A673 (cell line): ENCODE data around the gene ARL4D. TPM values are rescaled to one million over a fixed set of nuclear protein-coding genes. Genes with fewer than 3 reads are reported as not detected.
"Not testable (repeated sequence)": the region's sequence is repeated elsewhere in the genome, so short reads cannot be mapped to it uniquely, and the experiment has no call there.

Experiments
- BruUV-seq: library from RNA; stranded (reverse); fragments of 400-500 nt; replicated peaks from 2 replicates; lab custom pipeline; 2021; lab: Mats Ljungman, UMichigan
- CTCF ChIA-PET: fragments of 300-600 bp; sonication (Branson Sonifier 250); formaldehyde crosslinking; loops from one replicate; lab custom pipeline; 2022; ENCODE audit warnings: antibody characterized with exemption; lab: Charles Lee
- POLR2A ChIA-PET: fragments of 300-600 bp; sonication (Branson Sonifier 250); formaldehyde crosslinking; loops from one replicate; lab custom pipeline; 2022; ENCODE audit warnings: antibody characterized with exemption; ENCODE audit not compliant: low non-redundant PET; lab: Charles Lee
- DNase-seq: peaks from one replicate; pipeline ENCODE4 v3.0.0-alpha.2; 2015; ENCODE audit warnings: low spot score
- H3K27ac ChIP-seq: fragments of 200-600 bp; sonication (generic); 2 replicates; pipeline ENCODE4 v1.5.1; 2016; ENCODE audit warnings: mixed run types, low read depth, mild to moderate bottlenecking, mixed read lengths, antibody characterized with exemption, low read length; ENCODE audit not compliant: poor library complexity, severe bottlenecking
- H3K27me3 ChIP-seq: fragments of 200-600 bp; sonication (generic); replicated peaks from 2 replicates; pipeline ENCODE4 v1.6.1; 2017; ENCODE audit warnings: mixed run types, low read depth, mild to moderate bottlenecking, mixed read lengths, antibody characterized with exemption, low read length; ENCODE audit not compliant: insufficient read depth, poor library complexity
- H3K36me3 ChIP-seq: fragments of 200-600 bp; sonication (generic); 2 replicates; pipeline ENCODE4 v1.6.1; 2016; ENCODE audit warnings: mixed run types, mild to moderate bottlenecking, mixed read lengths, antibody characterized with exemption, low read length; ENCODE audit not compliant: insufficient read depth, poor library complexity, severe bottlenecking
- H3K4me1 ChIP-seq: fragments of 200-600 bp; sonication (generic); 2 replicates; pipeline ENCODE4 v1.6.1; 2017; ENCODE audit warnings: mixed run types, mild to moderate bottlenecking, mixed read lengths, antibody characterized with exemption, low read length; ENCODE audit not compliant: insufficient read depth, poor library complexity, severe bottlenecking
- H3K4me3 ChIP-seq: fragments of 200-600 bp; sonication (generic); 2 replicates; pipeline ENCODE4 v1.5.1; 2016; ENCODE audit warnings: low read depth, mixed run types, mild to moderate bottlenecking, mixed read lengths, low read length; ENCODE audit not compliant: poor library complexity, severe bottlenecking
- H3K9me3 ChIP-seq: fragments of 200-600 bp; sonication (generic); 2 replicates; pipeline ENCODE4 v1.6.1; 2016; ENCODE audit warnings: mixed run types, low read depth, mild to moderate bottlenecking, mixed read lengths, antibody characterized with exemption, low read length; ENCODE audit not compliant: poor library complexity, severe bottlenecking
- CTCF ChIP-seq: fragments of 300-800, 200-600 bp; sonication (generic); conservative IDR thresholded peaks from 2 replicates; pipeline ENCODE4 v1.5.1; 2017; ENCODE audit warnings: low read depth, mild to moderate bottlenecking, antibody characterized with exemption, low read length, moderate library complexity, mixed read lengths
- EZH2 ChIP-seq: fragments of 200-600 bp; sonication (generic); IDR thresholded peaks from 2 replicates; pipeline ENCODE4 v1.6.1; 2017; ENCODE audit warnings: borderline replicate concordance, low read depth, mild to moderate bottlenecking, mixed read lengths, antibody characterized with exemption, low read length; ENCODE audit not compliant: poor library complexity, severe bottlenecking
- intact Hi-C: fragments of 100-400 bp; cut with micrococcal nuclease; formaldehyde crosslinking; loops from one replicate; pipeline ENCODE4 v1.10.0; 2022; ENCODE audit not compliant: unreplicated experiment
- total RNA-seq: library from RNA; stranded (reverse); gene quantifications from 2 replicates; pipeline ENCODE4 v1.2.3, GENCODE V29; 2021

ARL4D gene
- total RNA-seq, 1 experiment from 2014 or later: 4.3 TPM

DNA sequence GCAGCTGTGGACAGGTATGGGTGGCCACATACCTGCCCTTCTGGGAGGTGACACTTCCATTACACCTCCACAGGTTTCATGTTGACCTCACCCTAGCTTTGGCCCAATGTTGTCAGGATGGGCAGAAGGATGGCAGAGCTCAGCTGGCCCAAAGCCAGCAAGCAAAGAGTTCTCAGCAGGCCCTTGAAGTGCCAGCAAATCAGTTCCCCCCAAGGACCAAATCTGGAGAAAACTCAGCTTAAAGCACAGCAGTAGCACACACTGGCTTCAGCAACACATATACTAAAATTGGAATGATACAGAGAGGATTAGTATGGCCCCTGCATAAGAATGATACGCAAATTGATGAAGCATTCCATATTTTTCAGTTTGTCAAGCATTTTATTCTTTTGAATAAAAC lies 13.4 kb downstream of the ARL4D start:
- Histone ChIP-seq H3K27ac (peak overlapping the region; percentile 37), H3K4me1 (peaks cover 27% of the 10 kb centered on the region), H3K36me3 (no peaks in the 10 kb centered on the region), H3K4me3 (no peak overlapping the region), H3K27me3 (no peaks in the 10 kb centered on the region), H3K9me3 (no peaks in the 10 kb centered on the region)
- BruUV-seq: no TSS peak
- intact Hi-C loops: no loop called here
- no peak for DNase-seq
- TF ChIP-seq CTCF (no peak), EZH2 (no peak)
- CTCF ChIA-PET: no interaction called here
- POLR2A ChIA-PET: no interaction called here

DNA sequence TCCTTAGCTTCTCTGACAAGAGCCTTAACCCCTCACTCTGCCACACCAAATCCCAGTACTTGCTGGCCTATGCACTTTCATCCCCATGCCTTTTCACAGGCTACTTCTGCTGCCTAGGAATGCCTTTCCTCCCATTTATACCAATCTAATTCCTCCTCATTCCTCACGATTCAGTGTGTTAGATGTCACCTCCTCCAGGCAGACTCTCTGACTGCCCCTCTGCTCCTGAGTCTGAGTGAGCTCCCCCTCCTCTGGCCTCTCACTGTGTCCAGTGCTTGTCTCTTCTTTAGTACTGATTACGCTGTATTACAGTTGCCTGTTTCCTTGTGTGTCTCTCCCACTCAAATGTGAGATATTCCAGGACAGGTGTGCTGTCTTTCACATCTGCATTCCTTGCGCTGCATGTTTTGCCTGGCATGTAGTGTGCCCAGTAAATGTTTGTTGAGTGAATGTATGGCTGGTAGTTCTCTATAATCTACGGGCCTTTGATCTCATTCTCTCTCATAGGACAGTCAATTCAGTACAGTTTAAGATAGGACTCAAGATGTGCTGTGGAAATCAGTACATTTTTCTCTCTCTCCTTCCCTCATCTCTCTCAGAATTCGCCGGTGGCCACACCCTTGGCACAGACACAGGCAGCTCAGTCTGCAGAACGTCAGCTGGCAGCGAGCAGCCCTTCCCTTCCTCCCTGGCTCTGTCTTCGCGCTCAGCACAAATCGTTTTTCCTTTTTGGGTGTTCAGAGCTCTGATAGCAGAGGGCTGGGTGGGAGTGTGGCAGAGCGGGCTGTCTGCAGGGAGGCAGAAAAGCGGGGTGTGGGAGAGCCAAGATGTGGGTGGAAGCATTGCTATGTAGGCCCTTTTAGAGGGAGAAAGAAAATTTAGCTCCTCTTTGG lies 18.5 kb downstream of the ARL4D start:
- POLR2A ChIA-PET: no interaction called here
- TF ChIP-seq EZH2 (no peak), CTCF (no peak)
- BruUV-seq: no TSS peak

DNA sequence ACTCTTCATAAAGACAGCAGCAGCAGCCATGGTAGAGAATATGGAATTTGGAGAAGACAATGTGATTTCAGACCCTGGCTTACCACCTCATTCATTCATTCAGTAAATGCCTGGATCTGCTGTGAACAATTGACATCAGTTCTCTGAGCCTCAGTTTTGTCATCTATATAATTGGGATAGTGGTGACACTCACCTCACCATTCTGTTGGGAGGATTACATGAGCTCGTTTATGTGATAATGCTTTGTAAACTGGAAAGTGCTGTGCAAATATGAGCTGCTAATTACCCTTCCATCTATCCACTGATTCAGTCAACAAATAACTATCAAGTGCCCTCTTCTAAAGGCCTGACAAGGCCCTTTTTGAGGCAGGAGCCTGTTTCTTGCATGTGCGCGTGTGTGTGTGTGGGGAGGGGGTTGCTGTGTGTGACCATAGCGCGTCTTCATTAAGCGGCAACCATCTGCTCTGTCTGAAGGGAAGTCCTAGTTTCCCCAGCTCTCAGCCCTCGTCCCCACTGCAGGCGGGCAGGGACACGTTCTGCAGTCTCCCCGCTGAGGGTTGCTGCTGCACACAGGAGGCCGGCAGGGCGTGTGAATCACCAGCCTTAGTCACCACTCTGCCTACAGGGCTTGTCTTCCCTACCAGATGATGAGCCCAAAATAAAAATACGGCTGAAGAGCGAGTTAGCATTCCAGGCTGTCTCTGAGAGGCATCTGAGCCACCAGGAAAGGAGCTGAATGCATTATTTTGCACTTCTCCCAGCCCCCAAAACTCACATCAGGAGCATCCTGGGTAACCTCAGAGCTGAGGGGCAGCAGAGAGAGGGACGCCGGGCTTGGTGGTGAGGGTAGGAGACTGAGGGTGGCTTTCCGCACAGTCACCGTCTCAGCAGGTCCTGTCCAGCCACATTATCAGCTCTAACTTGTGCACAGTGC lies 19.9 kb downstream of the ARL4D start:
- intact Hi-C loops: no loop called here
- CTCF ChIA-PET: interaction anchor here (0.6 kb wide), 1 partner anchor 311 kb away, joined by 5 read pairs; no protein-coding TSS in a partner anchor
- no peak overlapping the region for H3K27ac ChIP-seq
- POLR2A ChIA-PET: no interaction called here
- H3K9me3 ChIP-seq: no peaks in the 10 kb centered on the region
- no peaks in the 10 kb centered on the region for H3K36me3 ChIP-seq
- H3K4me1 ChIP-seq: peaks cover 7% of the 10 kb centered on the region
- DNase-seq: peak; percentile 35
- TF ChIP-seq EZH2 (no peak), CTCF (no peak)
- no peaks in the 10 kb centered on the region for H3K27me3 ChIP-seq
- H3K4me3 ChIP-seq: no peak overlapping the region
- no TSS peak for BruUV-seq

More for the DNA sequence above, 18.5 kb downstream of the ARL4D start:
- no peaks in the 10 kb centered on the region for H3K9me3 ChIP-seq
- H3K36me3 ChIP-seq: no peaks in the 10 kb centered on the region
- no peaks in the 10 kb centered on the region for H3K27me3 ChIP-seq
- CTCF ChIA-PET: interaction anchor here (0.6 to 0.7 kb wide), 2 partner anchors 33 to 67 kb away, joined by 3 to 4 read pairs; partner anchors contain the start of gene DHX8
- H3K27ac ChIP-seq: no peak overlapping the region
- no peak overlapping the region for H3K4me3 ChIP-seq
- intact Hi-C loops: no loop called here
- DNase-seq: no peak
- peaks cover 13% of the 10 kb centered on the region for H3K4me1 ChIP-seq

DNA sequence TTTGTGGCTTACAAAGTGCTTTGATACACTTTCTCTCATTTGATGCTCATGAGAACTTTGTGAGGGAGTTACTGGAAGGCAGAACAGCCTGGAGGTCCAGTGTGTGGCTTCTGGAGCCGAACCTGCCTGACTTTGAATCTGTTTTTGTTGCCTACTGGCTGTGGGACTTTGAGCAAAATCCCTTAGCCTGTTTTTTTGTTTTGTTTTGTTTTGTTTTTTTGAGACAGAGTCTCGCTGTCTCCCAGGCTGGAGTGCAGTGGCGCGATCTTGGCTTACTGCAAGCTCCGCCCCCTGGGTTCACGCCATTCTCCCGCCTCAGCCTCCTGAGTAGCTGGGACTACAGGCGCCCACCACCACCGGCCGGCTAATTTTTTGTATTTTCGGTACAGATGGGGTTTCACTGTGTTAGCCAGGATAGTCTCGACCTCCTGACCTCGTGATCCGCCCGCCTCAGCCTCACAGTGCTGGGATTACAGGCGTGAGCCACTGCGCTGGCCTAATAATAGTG lies 20.6 kb downstream of the ARL4D start:
- H3K27me3 ChIP-seq, H3K4me1 ChIP-seq, H3K9me3 ChIP-seq, DNase-seq, H3K36me3 ChIP-seq, CTCF ChIA-PET, BruUV-seq, POLR2A ChIA-PET, H3K4me3 ChIP-seq, intact Hi-C loops, H3K27ac ChIP-seq: not testable (repeated sequence)
